Measurements from ENCODE around the gene PCDH12. TPM values are rescaled to one million over a fixed set of nuclear protein-coding genes. Genes with fewer than 3 reads are reported as not detected.

PCDH12 gene
- total and polyA plus RNA-seq, 2 of the 8 experiments (the other 6 are each of a cell fraction or from before 2014, with no cell fraction given) = 0.06 to 0.17 TPM

GRCh38 chr5:141910271-141910673, 47.7 kb downstream of the PCDH12 start (continued):
- TF ChIP-seq CTCF (IDR thresholded peaks at IDR 0.05; ENCODE audit: control extremely low read depth in 1 of 3, insufficient read depth in 1 of 3, low read depth in 1 of 3, low read length in 3 of 3) = no peak
- no peak for TF ChIP-seq RXRA (IDR thresholded peaks at IDR 0.05; ENCODE audit: insufficient read depth, low read depth, low read length)
